Stimulated activated CD8-positive, alpha-beta memory T cell treated with anti-CD3 and anti-CD28 coated beads, Interleukin-2, amount 100 ng/mL, for 1 hour (primary cell): ENCODE data around the gene CGN.
A peak's percentile ranks its signal among the peaks of the same experiment; 100 is the strongest.
"Not testable (repeated sequence)": the region's sequence is repeated elsewhere in the genome, so short reads cannot be mapped to it uniquely, and the experiment has no call there.

Source experiments
- DNase-seq, 2 donors: peaks; one replicate each; pipeline ENCODE4 v3.0.0-alpha.2; 2020; ENCODE audit warnings: low read depth in 2 of 2

The CGN gene

DNA sequence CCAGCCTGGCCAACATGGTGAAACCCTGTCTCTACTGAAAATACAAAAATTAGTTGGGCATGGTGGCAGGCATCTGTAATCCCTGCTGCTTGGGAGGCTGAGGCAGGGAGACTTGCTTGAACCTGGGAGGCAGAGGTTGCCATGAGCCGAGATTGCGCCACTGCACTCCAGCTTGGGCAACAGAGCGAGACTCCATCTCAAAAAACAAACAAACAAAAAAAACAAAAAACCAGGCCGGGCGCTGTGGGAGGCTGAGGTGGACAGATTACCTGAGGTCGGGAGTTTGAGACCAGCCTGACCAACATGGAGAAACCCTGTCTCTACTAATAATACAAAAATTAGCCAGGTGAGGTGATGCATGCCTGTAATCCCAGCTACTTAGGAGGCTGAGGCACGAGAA lies 11.2 kb downstream of the CGN start:
- not testable (repeated sequence) for DNase-seq

GRCh38 chr1:151523326-151523725 lies 12.1 kb downstream of the CGN start:
- no peak for DNase-seq

- no peak for DNase-seq
These were observed 13.5 kb downstream of the CGN start for GRCh38 chr1:151524736-151525135.

GRCh38 chr1:151526735-151527525 lies 15.7 kb downstream of the CGN start:
- no peak for DNase-seq

GRCh38 chr1:151529211-151529702 lies 18.1 kb downstream of the CGN start:
- DNase-seq: no peak

- DNase-seq: no peak
These were observed 18.6 kb downstream of the CGN start for GRCh38 chr1:151529781-151530180.

- no peak for DNase-seq
These were observed 19.3 kb downstream of the CGN start for GRCh38 chr1:151530461-151530860.

DNA sequence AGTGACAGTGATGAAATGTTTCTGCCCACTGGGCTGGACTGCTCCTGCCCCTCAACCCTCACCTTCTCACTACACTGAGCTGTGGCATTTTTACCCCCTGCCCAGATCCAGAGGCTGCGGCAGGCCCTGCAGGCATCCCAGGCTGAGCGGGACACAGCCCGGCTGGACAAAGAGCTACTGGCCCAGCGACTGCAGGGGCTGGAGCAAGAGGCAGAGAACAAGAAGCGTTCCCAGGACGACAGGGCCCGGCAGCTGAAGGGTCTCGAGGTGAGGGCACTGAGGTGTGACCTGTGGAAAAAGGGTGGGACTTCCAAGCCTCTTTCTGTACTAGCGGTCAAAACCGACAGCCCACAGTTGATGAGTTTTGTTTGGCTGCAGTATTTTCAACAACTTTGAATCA lies 22.7 kb downstream of the CGN start:
- DNase-seq: no peak

DNA sequence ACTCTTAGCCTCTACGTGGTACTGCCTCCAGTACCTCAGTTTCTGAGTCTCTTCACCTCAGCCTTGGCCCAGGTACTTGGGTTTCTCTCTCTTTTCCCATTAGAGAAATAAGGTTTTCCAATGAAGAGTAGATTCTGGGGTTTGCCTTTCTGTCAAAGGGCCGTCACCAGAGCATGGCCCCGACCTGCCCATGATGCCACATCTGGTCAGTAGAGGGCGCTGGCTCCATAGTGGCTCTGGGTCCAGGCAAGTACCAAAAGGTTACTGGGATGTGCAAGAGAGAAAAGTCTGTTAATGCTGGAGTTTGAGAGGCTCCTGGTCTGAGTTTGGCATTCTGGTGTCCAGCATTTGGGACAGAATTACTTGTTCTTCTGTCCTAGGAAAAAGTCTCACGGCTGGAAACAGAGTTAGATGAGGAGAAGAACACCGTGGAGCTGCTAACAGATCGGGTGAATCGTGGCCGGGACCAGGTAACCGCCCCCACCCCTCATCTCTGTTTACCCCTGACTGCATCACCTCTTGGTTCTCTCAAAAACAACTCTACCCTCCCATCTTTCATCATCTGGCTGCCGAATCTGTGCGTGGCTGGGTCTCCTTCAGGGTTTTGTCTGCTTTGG lies 23.6 kb downstream of the CGN start:
- peak; percentile 46 to 56 for DNase-seq

DNA sequence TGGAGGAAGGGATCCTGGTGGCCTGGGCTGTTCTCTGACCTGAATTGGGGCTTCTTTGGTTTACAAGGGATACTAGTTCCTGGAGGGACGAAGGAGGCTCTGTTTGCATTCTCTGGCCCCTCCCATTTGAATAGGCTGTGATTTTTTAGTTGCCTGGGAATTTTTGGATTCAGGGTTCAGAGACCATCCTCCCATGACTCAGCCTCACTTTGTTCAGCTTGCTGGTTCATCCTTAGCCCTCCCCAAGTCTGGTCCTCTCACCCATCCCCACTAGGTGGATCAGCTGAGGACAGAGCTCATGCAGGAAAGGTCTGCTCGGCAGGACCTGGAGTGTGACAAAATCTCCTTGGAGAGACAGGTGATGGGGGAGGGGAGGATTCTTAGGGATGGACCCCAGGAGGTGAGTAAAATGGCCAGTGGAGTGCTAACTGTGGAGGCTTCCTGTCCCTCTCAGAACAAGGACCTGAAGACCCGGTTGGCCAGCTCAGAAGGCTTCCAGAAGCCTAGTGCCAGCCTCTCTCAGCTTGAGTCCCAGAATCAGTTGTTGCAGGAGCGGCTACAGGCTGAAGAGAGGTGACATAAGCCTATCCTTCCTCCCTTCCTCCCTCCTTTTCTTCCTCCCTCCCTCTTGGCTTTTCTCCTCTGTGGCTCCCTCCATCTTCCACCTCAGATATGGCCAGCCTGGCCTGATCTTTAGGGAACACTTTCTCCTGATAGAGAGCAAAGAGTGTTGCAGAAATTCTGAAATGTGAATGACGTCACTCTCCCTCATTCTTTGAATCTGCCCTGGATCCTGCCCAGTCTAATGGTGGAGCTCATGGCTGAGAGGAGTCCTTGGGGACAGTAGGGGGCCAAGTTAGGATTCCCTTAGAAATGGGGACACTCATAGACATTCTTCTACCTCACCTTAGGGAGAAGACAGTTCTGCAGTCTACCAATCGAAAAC lies 24.4 kb downstream of the CGN start:
- DNase-seq: no peak

DNA sequence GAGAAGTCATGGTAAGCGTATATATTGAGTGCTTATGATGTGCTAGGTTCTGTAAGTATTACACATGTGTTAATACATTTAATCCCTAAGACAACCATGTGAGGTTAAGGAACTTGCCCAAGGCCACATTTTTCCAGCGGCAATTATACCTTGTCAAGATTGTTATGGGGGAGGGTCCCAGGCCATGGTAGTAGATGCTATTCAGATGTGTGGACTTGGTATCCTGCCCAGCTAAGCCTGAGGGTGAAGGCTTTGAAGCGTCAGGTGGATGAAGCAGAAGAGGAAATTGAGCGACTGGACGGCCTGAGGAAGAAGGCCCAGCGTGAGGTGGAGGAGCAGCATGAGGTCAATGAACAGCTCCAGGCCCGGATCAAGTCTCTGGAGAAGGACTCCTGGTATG lies 25.3 kb downstream of the CGN start:
- DNase-seq: no peak

GRCh38 chr1:151537112-151537511 lies 25.9 kb downstream of the CGN start:
- no peak for DNase-seq

- no peak for DNase-seq
These were observed 28.3 kb downstream of the CGN start for GRCh38 chr1:151539321-151540020.

GRCh38 chr1:151540021-151540981 lies 29.1 kb downstream of the CGN start, which contains the start of gene TUFT1:
Gene TUFT1 (plus strand): TSS chr1:151540309. CDS start chr1:151540367, 58 bp downstream.
- DNase-seq: peak; percentile 82 to 87

DNA sequence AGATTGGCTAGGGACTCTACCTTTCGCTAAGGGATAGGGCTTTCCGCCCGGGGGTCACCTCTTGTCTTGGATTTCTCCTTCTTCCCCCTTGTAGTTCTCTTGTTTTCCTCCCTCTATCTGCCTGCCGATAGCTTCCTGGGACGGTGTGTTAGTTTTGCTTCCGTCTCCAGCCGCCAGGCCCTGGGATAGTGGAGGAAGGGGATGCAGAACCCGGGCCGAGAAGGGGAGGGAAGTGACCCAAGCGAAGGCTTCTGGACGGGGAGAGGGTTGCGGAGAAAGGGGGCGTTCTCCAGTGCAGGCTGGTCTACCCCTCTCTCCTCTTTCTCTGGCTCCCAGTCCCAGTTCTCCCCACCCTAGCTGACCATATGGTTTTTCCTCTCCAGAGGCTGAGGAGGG lies 29.8 kb downstream of the CGN start:
- DNase-seq: no peak

GRCh38 chr1:151541752-151542151 lies 30.6 kb downstream of the CGN start:
- DNase-seq: no peak

- no peak for DNase-seq
These were observed 31.5 kb downstream of the CGN start for GRCh38 chr1:151542710-151543129.

DNA sequence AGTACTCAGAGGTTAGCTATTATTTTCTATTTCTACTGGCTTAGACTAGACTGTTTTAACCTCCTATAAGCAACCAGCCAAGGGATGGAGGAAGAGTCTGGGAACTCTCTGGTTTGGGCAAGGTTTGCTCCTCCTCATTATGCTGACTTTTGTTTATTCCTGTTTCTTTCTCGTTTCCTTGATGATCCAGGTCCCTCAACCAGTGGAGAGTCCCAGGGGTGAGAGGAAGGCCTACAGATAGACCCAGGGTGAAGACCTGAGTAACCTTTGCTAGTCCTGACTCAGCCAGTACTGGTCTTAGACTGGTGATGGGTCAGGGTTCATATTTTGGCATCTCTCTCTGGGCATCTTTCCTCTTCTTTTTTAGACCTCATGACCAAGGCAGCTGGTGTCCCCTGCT lies 34.4 kb downstream of the CGN start:
- no peak for DNase-seq

DNA sequence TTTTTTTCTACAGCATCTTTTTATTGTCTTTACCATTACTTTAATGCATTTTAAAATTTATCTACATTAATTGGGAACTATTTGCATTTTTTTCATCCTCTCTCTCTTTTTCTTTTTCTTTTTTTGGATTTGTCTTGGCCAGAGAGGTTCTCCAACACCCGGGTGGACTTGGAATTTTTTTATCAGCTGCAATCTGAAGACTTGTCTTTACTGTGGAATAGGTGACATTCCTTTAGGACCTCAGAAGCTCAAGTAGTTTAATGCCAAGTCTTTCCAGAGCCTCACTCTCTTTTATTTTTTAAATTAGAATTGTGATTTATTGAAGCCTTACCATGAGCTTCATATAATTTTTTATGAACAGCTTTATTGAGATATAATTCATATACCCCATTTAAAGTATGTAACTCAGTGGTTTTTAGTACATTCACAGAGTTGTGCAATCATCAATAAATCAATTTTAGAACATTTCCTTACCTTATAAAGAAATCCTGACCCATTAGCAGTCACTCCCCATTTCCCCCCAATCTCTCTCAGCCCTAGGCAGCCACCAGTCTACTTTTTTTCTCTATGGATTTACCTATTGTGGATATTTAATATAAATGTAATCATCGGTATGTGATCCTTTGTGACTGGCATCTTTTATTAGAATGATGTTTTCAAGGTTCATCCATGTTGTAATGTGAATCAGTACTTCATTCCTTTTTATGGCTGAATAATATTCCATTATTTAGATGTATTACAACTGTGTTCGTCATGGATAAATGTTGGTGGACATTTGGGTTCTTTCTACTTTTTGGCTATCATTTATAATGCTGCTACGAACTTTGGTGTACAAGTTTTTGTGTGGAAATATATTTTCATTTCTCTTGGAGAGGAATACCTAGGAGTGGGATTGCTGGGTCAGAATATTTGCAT lies 35.1 kb downstream of the CGN start:
- no peak for DNase-seq
